ENCODE results near the gene OR5B12.
"Not testable (repeated sequence)": the region's sequence is repeated elsewhere in the genome, so short reads cannot be mapped to it uniquely, and the experiment has no call there.

The OR5B12 gene

GRCh38 chr11:58442136-58442535, at the start of gene OR5B12:
Gene OR5B12 (minus strand): TSS chr11:58442236. CDS start chr11:58440151, 2,085 bp downstream.
- no peak for DNase-seq

- no peak for DNase-seq
Observed at GRCh38 chr11:58490827-58491226, 48.8 kb upstream of the OR5B12 start.

- no peak for DNase-seq
Observed at GRCh38 chr11:58487170-58487569, 45.1 kb upstream of the OR5B12 start.

- DNase-seq, result no peak
Observed at GRCh38 chr11:58485961-58486360, 43.9 kb upstream of the OR5B12 start.

GRCh38 chr11:58471892-58472291, 29.9 kb upstream of the OR5B12 start:
- DNase-seq, result no peak

- DNase-seq, result no peak
Observed at GRCh38 chr11:58466293-58466692, 24.3 kb upstream of the OR5B12 start.

- no peak for DNase-seq
Observed at GRCh38 chr11:58465690-58466089, 23.7 kb upstream of the OR5B12 start.

- no peak for DNase-seq
Observed at GRCh38 chr11:58451585-58451984, 9.5 kb upstream of the OR5B12 start.

GRCh38 chr11:58446294-58446693, 4.3 kb upstream of the OR5B12 start:
- DNase-seq, result no peak

GRCh38 chr11:58444300-58444699, 2.3 kb upstream of the OR5B12 start:
- DNase-seq, result no peak

GRCh38 chr11:58438486-58438885, 3.5 kb downstream of the OR5B12 start:
- DNase-seq, result no peak

- no peak for DNase-seq
Observed at GRCh38 chr11:58434217-58434616, 7.8 kb downstream of the OR5B12 start.

GRCh38 chr11:58433638-58434203, 8.3 kb downstream of the OR5B12 start:
- DNase-seq, result no peak

- DNase-seq, result no peak
Observed at GRCh38 chr11:58429273-58429672, 12.8 kb downstream of the OR5B12 start.

- no peak for DNase-seq
Observed at GRCh38 chr11:58428021-58428420, 14.0 kb downstream of the OR5B12 start, which contains the start of gene OR5B2. Gene OR5B2 (minus strand): TSS chr11:58428121. CDS start chr11:58423261, 4,860 bp downstream.

- DNase-seq, result no peak
Observed at GRCh38 chr11:58406774-58407173, 35.3 kb downstream of the OR5B12 start, which contains the start of gene OR5B3. Gene OR5B3 (minus strand): TSS chr11:58406874. CDS start chr11:58403409, 3,465 bp downstream.

GRCh38 chr11:58399622-58400021, 42.4 kb downstream of the OR5B12 start:
- DNase-seq, result not testable (repeated sequence)

- DNase-seq, result no peak
Observed at GRCh38 chr11:58395581-58395980, 46.5 kb downstream of the OR5B12 start.

GRCh38 chr11:58394195-58394594, 47.8 kb downstream of the OR5B12 start:
- no peak for DNase-seq

GRCh38 chr11:58392746-58393145, 49.3 kb downstream of the OR5B12 start:
- no peak for DNase-seq

- no peak for DNase-seq
Observed at GRCh38 chr11:58391879-58392278, 50.2 kb downstream of the OR5B12 start.

GRCh38 chr11:58390551-58391063, 51.4 kb downstream of the OR5B12 start:
- DNase-seq, result no peak
